Epithelial cell of proximal tubule (primary cell): ENCODE data around the gene FHOD3. TPM values are rescaled to one million over a fixed set of nuclear protein-coding genes. Genes with fewer than 3 reads are reported as not detected.
"Not testable (repeated sequence)": the region's sequence is repeated elsewhere in the genome, so short reads cannot be mapped to it uniquely, and the experiment has no call there.

Experiments
- DNase-seq: peaks from one replicate; pipeline ENCODE4 v3.0.0-alpha.2; 2011; ENCODE audit warnings: low read depth
- H3K4me3 ChIP-seq: 2 replicates; pipeline ENCODE4 v1.5.1; 2011; ENCODE audit warnings: low read depth, mild to moderate bottlenecking, low read length
- total RNA-seq: library from RNA; depleted of rRNA; stranded (reverse); fragments of >200 nt; gene quantifications from 2 replicates; pipeline ENCODE4 v1.2.3, GENCODE V29; 2015
- TF ChIP-seq, protein P1 (sequence below): conservative IDR thresholded peaks from 2 replicates; pipeline ENCODE4 v1.5.1; 2012; ENCODE audit warnings: low read depth, mild to moderate bottlenecking, low read length

The FHOD3 gene
- total RNA-seq, 1 donor from 2014 or later, result 27.3 TPM

DNA sequence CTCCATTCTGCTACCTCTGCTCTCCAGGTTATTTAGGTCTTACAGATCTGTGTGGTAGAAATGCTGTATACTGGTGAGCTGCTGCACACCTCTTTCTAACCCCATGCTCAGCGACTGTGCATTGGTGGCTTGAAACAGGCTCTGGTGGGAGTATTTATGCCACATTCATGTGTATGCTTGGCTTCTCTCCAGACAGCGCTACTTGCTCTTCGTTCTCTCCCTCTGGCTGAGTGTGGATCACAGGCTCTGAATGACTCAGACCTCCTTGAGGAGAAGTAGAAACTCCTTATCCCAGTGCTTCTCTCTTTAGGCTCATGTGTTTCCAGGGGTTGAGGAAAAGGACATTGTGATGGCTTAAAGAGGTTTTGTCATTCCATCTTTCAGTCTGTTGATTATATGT lies 54.9 kb downstream of the FHOD3 start:
- TF ChIP-seq, protein P1, sequence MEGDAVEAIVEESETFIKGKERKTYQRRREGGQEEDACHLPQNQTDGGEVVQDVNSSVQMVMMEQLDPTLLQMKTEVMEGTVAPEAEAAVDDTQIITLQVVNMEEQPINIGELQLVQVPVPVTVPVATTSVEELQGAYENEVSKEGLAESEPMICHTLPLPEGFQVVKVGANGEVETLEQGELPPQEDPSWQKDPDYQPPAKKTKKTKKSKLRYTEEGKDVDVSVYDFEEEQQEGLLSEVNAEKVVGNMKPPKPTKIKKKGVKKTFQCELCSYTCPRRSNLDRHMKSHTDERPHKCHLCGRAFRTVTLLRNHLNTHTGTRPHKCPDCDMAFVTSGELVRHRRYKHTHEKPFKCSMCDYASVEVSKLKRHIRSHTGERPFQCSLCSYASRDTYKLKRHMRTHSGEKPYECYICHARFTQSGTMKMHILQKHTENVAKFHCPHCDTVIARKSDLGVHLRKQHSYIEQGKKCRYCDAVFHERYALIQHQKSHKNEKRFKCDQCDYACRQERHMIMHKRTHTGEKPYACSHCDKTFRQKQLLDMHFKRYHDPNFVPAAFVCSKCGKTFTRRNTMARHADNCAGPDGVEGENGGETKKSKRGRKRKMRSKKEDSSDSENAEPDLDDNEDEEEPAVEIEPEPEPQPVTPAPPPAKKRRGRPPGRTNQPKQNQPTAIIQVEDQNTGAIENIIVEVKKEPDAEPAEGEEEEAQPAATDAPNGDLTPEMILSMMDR, result no peak
- peak; percentile 84 for DNase-seq
- H3K4me3 ChIP-seq, result no peak overlapping the region

DNA sequence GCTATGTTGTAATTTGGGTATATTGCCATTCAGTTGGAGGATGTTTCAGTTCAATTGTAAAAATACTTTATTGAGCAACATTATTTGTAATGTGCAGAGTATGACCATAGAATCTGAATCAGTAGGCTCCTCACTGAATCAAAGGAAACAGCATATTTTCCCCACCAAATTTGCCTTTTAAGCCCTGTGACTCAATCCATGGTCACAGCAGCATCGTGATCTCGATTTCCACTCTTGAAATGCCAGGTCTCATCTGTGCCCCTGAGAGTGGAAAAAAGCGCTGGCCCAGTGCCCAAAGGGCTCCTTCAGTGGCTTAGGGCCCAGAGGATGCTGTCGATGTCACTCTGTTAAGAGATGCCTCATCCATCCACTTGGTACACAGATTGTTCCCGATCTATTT lies 57.5 kb downstream of the FHOD3 start:
- DNase-seq, result no peak
- TF ChIP-seq, protein P1, result no peak
- H3K4me3 ChIP-seq, result no peak overlapping the region

DNA sequence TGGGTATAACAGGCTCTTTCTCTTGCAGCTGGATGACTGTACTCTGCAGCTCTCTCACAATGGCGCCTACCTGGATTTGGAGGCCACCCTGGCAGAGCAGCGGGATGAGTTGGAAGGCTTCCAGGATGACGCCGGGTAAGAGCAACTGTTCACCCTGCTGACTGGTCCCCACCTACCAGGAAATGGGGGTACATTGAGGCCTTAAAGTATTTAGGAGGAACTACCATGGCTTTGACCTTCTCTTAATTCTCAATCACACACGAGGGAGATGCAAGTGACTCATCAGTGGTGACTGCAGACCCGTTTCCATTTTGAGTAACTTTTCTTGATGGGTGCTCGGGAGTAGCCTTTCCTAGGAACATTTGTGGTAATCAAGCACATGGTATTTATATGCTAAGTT lies 58.0 kb downstream of the FHOD3 start:
- no peak overlapping the region for H3K4me3 ChIP-seq
- TF ChIP-seq, protein P1, result no peak
- DNase-seq, result no peak

DNA sequence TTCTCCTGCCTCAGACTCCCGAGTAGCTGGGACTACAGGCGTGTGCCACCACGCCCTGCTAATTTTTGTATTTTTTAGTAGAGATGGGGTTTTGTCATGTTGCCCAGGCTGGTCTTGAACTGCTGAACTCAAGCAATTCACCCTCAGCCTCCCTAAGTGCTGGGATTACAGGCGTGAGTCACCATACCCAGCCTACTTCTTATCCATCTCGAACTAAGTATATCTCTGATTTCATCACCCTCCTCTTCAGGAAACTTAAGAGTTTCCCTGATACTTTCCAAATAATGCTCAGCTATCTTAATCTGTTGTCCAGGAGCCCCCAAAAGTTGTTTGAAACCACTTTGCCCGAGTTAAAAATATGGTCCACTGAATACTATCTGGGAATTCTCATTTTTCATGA lies 59.2 kb downstream of the FHOD3 start:
- not testable (repeated sequence) for H3K4me3 ChIP-seq, DNase-seq

DNA sequence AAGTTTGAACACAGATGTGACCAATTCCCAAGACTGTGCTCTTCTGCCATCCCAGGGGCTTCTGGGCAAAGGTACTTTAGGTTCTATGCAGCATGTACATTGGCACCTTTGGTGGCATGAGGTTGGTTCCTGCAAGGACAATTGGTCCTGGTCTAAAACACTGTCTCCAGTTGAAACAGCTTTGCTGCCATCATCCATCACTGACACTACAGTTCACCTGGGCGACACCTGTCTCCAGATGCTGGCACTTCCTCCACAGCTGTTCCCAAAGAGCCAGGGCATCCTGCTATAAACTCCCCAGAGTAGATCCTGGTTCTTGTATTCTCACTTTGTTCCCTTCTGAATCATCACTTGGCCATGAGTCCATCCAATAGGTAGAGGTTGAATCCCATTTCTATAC lies 60.6 kb downstream of the FHOD3 start:
- no peak for DNase-seq
- no peak overlapping the region for H3K4me3 ChIP-seq
- TF ChIP-seq, protein P1, result no peak

DNA sequence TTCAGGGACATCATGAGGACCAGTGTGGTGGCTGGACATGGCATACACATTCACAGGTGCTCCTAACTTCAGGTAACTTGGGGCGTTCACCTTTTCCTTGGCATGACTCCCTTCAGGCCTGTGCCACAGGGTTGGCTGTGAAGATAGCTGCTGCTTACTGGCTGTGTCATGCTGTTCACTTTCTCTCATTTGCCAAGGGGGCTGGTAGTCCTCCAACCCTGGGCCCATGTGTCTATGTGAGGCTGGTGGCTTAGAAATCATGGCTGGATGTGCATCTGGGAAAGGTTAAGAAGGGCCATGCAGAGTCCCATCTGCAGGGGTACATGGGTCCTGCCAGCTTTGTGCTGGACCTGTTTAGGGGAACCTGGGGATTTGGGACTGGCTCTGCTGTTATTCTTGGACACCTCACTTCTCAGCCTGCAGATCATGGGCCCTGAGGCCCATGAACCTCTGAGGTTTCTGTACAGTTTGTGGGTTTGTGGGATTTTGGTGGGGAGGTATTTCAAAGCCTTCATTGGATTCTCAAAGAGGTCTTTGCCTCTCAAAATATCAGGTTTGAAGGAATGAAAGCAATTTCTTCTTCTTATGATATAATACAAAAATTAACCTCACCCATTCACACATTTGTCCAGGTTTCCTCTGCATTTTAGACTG lies 62.9 kb downstream of the FHOD3 start:
- TF ChIP-seq, protein P1, result no peak
- no peak overlapping the region for H3K4me3 ChIP-seq
- DNase-seq, result no peak

DNA sequence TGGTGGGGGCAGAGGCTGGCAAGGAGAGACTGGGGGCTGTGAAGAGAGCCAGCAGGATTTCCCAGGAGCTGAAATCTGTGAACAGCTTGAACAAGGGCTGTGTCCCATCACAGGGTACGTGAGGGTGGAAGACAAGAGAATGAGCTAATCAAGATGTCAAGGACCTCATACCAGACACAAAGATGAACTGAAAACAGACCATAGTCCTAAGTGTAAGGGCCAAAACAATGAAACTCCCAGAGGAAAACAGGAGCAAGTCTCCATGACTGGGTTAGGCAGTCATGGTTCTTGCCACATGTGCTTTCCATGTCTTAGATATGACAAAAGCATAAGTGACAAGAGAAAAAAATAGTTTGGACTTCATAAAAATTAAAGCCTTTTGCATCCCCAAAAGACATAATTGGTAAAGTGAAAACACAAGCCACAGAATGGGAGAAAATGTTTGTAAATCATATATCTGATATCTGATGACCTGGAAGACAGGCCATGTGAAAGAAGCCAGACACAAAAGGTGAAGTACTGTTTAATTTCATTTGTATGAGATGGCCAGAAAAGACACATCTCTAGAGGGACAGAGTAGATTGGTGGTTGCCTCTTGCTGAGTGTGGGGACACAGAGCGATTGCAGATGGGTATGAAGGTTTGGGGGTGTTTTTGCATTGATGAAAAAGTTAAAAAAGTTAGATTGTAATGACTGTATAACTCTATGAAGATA lies 67.6 kb downstream of the FHOD3 start:
- H3K4me3 ChIP-seq, result no peak overlapping the region
- TF ChIP-seq, protein P1, result no peak
- DNase-seq, result no peak
